ENCODE data around the gene RALGAPA2. TPM values are rescaled to one million over a fixed set of nuclear protein-coding genes. Genes with fewer than 3 reads are reported as not detected.

The RALGAPA2 gene
- total RNA-seq, 1 experiment from 2014 or later = 18.2 TPM

GRCh38 chr20:20571068-20571780, 141.2 kb downstream of the RALGAPA2 start:
- TF ChIP-seq NFYB (CRISPR knock-in tag; conservative IDR thresholded peaks at IDR 0.05; ENCODE audit: low read depth) = no peak
- TF ChIP-seq IRF2 (CRISPR knock-in tag; IDR thresholded peaks at IDR 0.05; ENCODE audit: borderline replicate concordance, low read depth) = no peak
- TF ChIP-seq ZNF121 (CRISPR knock-in tag; IDR thresholded peaks at IDR 0.05) = no peak
- no peak for TF ChIP-seq NFE2L1 (CRISPR knock-in tag; IDR thresholded peaks at IDR 0.05)
- no peak for TF ChIP-seq EMX1 (CRISPR knock-in tag; IDR thresholded peaks at IDR 0.05)

GRCh38 chr20:20568604-20569205, 143.7 kb downstream of the RALGAPA2 start:
- Mint-ChIP-seq H3K27ac (no peak overlapping the region), H3K27me3 (ENCODE audit: low read depth) (no peaks in the 10 kb centered on the region), H3K9me3 (no peaks in the 10 kb centered on the region), H3K36me3 (peaks cover 5% of the 10 kb centered on the region; the same call in 1 of the 2 replicates), H3K4me3 (no peak overlapping the region), H3K4me1 (no peaks in the 10 kb centered on the region)
- DNase-seq (ENCODE audit: low spot score) = peak; percentile 19
- no peak for ATAC-seq
- ChIA-PET CTCF (interaction anchor here (0.7 to 1.5 kb wide), 3 partner anchors 25 to 159 kb away, joined by 3 to 7 read pairs (median 3); no protein-coding TSS in a partner anchor), POLR2A (interaction anchor here (0.6 kb wide), 1 partner anchor 1983 kb away, joined by 5 read pairs; no protein-coding TSS in a partner anchor)
- TF ChIP-seq E2F1 (CRISPR knock-in tag; IDR thresholded peaks at IDR 0.05) (no peak), CTCF (IDR thresholded peaks at IDR 0.05) (peak; percentile 52)

More at GRCh38 chr20:20571068-20571780, 141.2 kb downstream of the RALGAPA2 start:
- DNase-seq (ENCODE audit: low spot score) (no peak), ATAC-seq (no peak)
- Mint-ChIP-seq H3K4me1 (no peaks in the 10 kb centered on the region), H3K27me3 (ENCODE audit: low read depth) (no peaks in the 10 kb centered on the region), H3K9me3 (no peaks in the 10 kb centered on the region), H3K4me3 (no peak overlapping the region), H3K27ac (no peak overlapping the region), H3K36me3 (peaks cover 11% of the 10 kb centered on the region; the same call in 1 of the 2 replicates)
- CTCF ChIA-PET = no interaction called here
- POLR2A ChIA-PET = no interaction called here

GRCh38 chr20:20567712-20568111, 144.7 kb downstream of the RALGAPA2 start:
- DNase-seq (ENCODE audit: low spot score) (no peak), ATAC-seq (no peak)
- Mint-ChIP-seq H3K4me3 (no peak overlapping the region), H3K36me3 (peaks cover 5% of the 10 kb centered on the region; the same call in 1 of the 2 replicates), H3K4me1 (no peaks in the 10 kb centered on the region), H3K27ac (no peak overlapping the region), H3K27me3 (ENCODE audit: low read depth) (no peaks in the 10 kb centered on the region), H3K9me3 (no peaks in the 10 kb centered on the region)
- TF ChIP-seq HMGA2 (CRISPR knock-in tag; IDR thresholded peaks at IDR 0.05) (peak; percentile 92), CDX4 (CRISPR knock-in tag; IDR thresholded peaks at IDR 0.05; ENCODE audit: borderline replicate concordance) (no peak), NFE2L1 (CRISPR knock-in tag; IDR thresholded peaks at IDR 0.05) (no peak), HMGXB4 (CRISPR knock-in tag; IDR thresholded peaks at IDR 0.05) (no peak)
- ChIA-PET CTCF (interaction anchor here (0.8 to 1.4 kb wide), 2 partner anchors 26 to 528 kb away, joined by 4 to 7 read pairs; no protein-coding TSS in a partner anchor), POLR2A (no interaction called here)

- Mint-ChIP-seq H3K4me1 (peaks cover 3% of the 10 kb centered on the region), H3K27ac (no peak overlapping the region), H3K27me3 (ENCODE audit: low read depth) (no peaks in the 10 kb centered on the region), H3K9me3 (no peaks in the 10 kb centered on the region), H3K4me3 (no peak overlapping the region), H3K36me3 (peaks cover 3% of the 10 kb centered on the region; the same call in 1 of the 2 replicates)
- ATAC-seq (no peak), DNase-seq (ENCODE audit: low spot score) (no peak)
- POLR2A ChIA-PET = no interaction called here
- CTCF ChIA-PET = no interaction called here
- no peak for TF ChIP-seq ATF2 (CRISPR knock-in tag; IDR thresholded peaks at IDR 0.05; ENCODE audit: borderline replicate concordance, low read depth)
- no peak for TF ChIP-seq ZBTB43 (CRISPR knock-in tag; IDR thresholded peaks at IDR 0.05)
- TF ChIP-seq RORB (CRISPR knock-in tag; IDR thresholded peaks at IDR 0.05) = no peak
- TF ChIP-seq OVOL2 (CRISPR knock-in tag; IDR thresholded peaks at IDR 0.05; ENCODE audit: borderline replicate concordance) = no peak
- TF ChIP-seq NFATC4 (CRISPR knock-in tag; IDR thresholded peaks at IDR 0.05) = no peak
- no peak for TF ChIP-seq ZNF263 (CRISPR knock-in tag; IDR thresholded peaks at IDR 0.05; ENCODE audit: low read depth)
- no peak for TF ChIP-seq ZBTB21 (CRISPR knock-in tag; IDR thresholded peaks at IDR 0.05; ENCODE audit: borderline replicate concordance)
- TF ChIP-seq ZNF317 (CRISPR knock-in tag; IDR thresholded peaks at IDR 0.05; ENCODE audit: borderline replicate concordance, low read depth) = no peak
- no peak for TF ChIP-seq SMAD3 (CRISPR knock-in tag; IDR thresholded peaks at IDR 0.05; ENCODE audit: borderline replicate concordance)
- no peak for TF ChIP-seq SMAD4 (CRISPR knock-in tag; IDR thresholded peaks at IDR 0.05)
Measured at GRCh38 chr20:20566516-20566915, 145.9 kb downstream of the RALGAPA2 start.
